Neural crest cell (in vitro differentiated cells): Measurements from ENCODE around the gene SPX. TPM values are rescaled to one million over a fixed set of nuclear protein-coding genes. Genes with fewer than 3 reads are reported as not detected.

ENCODE experiments used
- DNase-seq: peaks from one replicate; pipeline ENCODE4 v3.0.0; 2021; ENCODE audit warnings: low read depth, mixed read lengths, low spot score
- H3K27ac Mint-ChIP-seq: one replicate; pipeline ENCODE4 v1.8.0; 2021; ENCODE audit warnings: mild to moderate bottlenecking, mixed read lengths; ENCODE audit not compliant: unreplicated experiment
- H3K27me3 Mint-ChIP-seq: 2 replicates; pipeline ENCODE4 v1.8.0; 2021; ENCODE audit warnings: low read depth, mild to moderate bottlenecking, mixed read lengths
- H3K36me3 Mint-ChIP-seq: 2 replicates; pipeline ENCODE4 v1.8.0; 2021; ENCODE audit warnings: low read depth, mild to moderate bottlenecking, mixed read lengths
- H3K4me1 Mint-ChIP-seq: 2 replicates; pipeline ENCODE4 v1.8.0; 2021; ENCODE audit warnings: mixed read lengths
- H3K4me3 Mint-ChIP-seq: one replicate; pipeline ENCODE4 v1.8.0; 2021; ENCODE audit warnings: mild to moderate bottlenecking, mixed read lengths
- H3K9me3 Mint-ChIP-seq: 2 replicates; pipeline ENCODE4 v1.8.0; 2021; ENCODE audit warnings: mixed read lengths
- CTCF ChIP-seq: fragments of 200-600 bp; sonication (generic); conservative IDR thresholded peaks from 2 replicates; pipeline ENCODE4 v1.5.0; 2021; ENCODE audit warnings: antibody characterized with exemption, mild to moderate bottlenecking
- total RNA-seq: library from RNA; stranded (reverse); gene quantifications from 2 replicates; pipeline ENCODE4 v1.2.1, GENCODE V29; 2021

The SPX gene
- total RNA-seq, 1 donor from 2014 or later, result 0.19 TPM

- H3K4me1 Mint-ChIP-seq, result peaks cover 20% of the 10 kb centered on the region
- H3K4me3 Mint-ChIP-seq, result no peak overlapping the region
- H3K36me3 Mint-ChIP-seq, result peaks cover 3% of the 10 kb centered on the region
- DNase-seq, result no peak
- TF ChIP-seq CTCF, result no peak
- H3K27me3 Mint-ChIP-seq, result no peaks in the 10 kb centered on the region
- H3K9me3 Mint-ChIP-seq, result no peaks in the 10 kb centered on the region
- H3K27ac Mint-ChIP-seq, result no peak overlapping the region
These were observed 26.3 kb upstream of the SPX start for GRCh38 chr12:21499765-21500164.

- no peak for TF ChIP-seq CTCF
- Mint-ChIP-seq H3K27me3 (no peaks in the 10 kb centered on the region), H3K36me3 (no peaks in the 10 kb centered on the region), H3K9me3 (no peaks in the 10 kb centered on the region), H3K4me1 (peaks cover 20% of the 10 kb centered on the region), H3K4me3 (no peak overlapping the region), H3K27ac (no peak overlapping the region)
- no peak for DNase-seq
These were observed 25.3 kb upstream of the SPX start for GRCh38 chr12:21500786-21501257.

- H3K4me1 Mint-ChIP-seq, result peaks cover 20% of the 10 kb centered on the region
- H3K27me3 Mint-ChIP-seq, result no peaks in the 10 kb centered on the region
- no peak within 1 kb of the TSS for H3K4me3 Mint-ChIP-seq
- TF ChIP-seq CTCF, result no peak
- peak; percentile 79 for DNase-seq
- no peak within 1 kb of the TSS for H3K27ac Mint-ChIP-seq
- no peaks in the 10 kb centered on the region for H3K36me3 Mint-ChIP-seq
- no peaks in the 10 kb centered on the region for H3K9me3 Mint-ChIP-seq
These were observed 24.6 kb upstream of the SPX start, which contains the start of the genes GOLT1B and RECQL for GRCh38 chr12:21501258-21502163. Gene GOLT1B, plus strand, starts transcription at chr12:21501789. Its CDS starts 135 bp downstream, at chr12:21501924. Gene RECQL, minus strand, starts transcription at chr12:21501635. Its CDS starts 2,065 bp downstream, at chr12:21499570.

- Mint-ChIP-seq H3K9me3 (no peaks in the 10 kb centered on the region), H3K27ac (no peak overlapping the region), H3K4me3 (no peak overlapping the region), H3K36me3 (no peaks in the 10 kb centered on the region), H3K27me3 (no peaks in the 10 kb centered on the region), H3K4me1 (peaks cover 20% of the 10 kb centered on the region)
- DNase-seq, result no peak
- TF ChIP-seq CTCF, result no peak
These were observed 24.0 kb upstream of the SPX start for GRCh38 chr12:21502164-21502496.

- TF ChIP-seq CTCF, result no peak
- no peak overlapping the region for H3K4me3 Mint-ChIP-seq
- no peak for DNase-seq
These were observed 23.2 kb upstream of the SPX start for GRCh38 chr12:21502872-21503271.

More at GRCh38 chr12:21502872-21503271, 23.2 kb upstream of the SPX start:
- Mint-ChIP-seq H3K27me3 (no peaks in the 10 kb centered on the region), H3K27ac (no peak overlapping the region), H3K9me3 (no peaks in the 10 kb centered on the region), H3K4me1 (peaks cover 20% of the 10 kb centered on the region), H3K36me3 (no peaks in the 10 kb centered on the region)
